K562 (cell line): ENCODE measurements around the gene GDF7. TPM values are rescaled to one million over a fixed set of nuclear protein-coding genes. Genes with fewer than 3 reads are reported as not detected.

Source experiments
- ATAC-seq: fragments of 200-7000 bp; cut with Tn5 transposase; 3 replicates; pipeline ENCODE4 v1.9.1; 2020; ENCODE audit warnings: moderate library complexity
- BruUV-seq: library from RNA; stranded (reverse); fragments of 400-500 nt; replicated peaks from 2 replicates; lab custom pipeline; 2021; lab: Mats Ljungman, UMichigan
- CTCF ChIA-PET: fragments of 300-600 bp; formaldehyde crosslinking; extraction: SDS; loops from one replicate; lab custom pipeline; 2021; ENCODE audit warnings: low intra/inter-chr PET ratio; lab: Yijun Ruan, JAX
- POLR2A ChIA-PET: fragments of 300-600, 350-650 bp; sonication (Branson Sonifier 250); formaldehyde crosslinking; extraction: SDS; loops from one replicate; lab custom pipeline; 2021; ENCODE audit warnings: antibody characterized with exemption, inconsistent platforms; lab: Yijun Ruan, JAX
- DNase-seq, 4 experiments: peaks; one replicate each; pipeline versions ENCODE4 v3.0.0 to v3.0.0-alpha.2; 2011 to 2018; ENCODE audit warnings: low spot score in 3 of 4, mixed read lengths in 3 of 4; ENCODE audit errors: extremely low read depth in 1 of 4
- FAIRE-seq: peaks from 2 replicates; lab custom pipeline; 2011; peaks lifted over from hg19 to GRCh38; lab: Jason Lieb, UNC
- H2AFZ ChIP-seq: 2 replicates; pipeline ENCODE4 v1.6.0; 2011; ENCODE audit warnings: low read depth, low read length, control low read depth, inconsistent platforms
- H3K27ac ChIP-seq: fragments of 200-600 bp; 3 replicates; pipeline ENCODE4 v1.8.0; 2011; ENCODE audit warnings: low read depth, mild to moderate bottlenecking, control low read depth, inconsistent platforms, low read length, moderate library complexity, mixed read lengths; ENCODE audit errors: extremely low read depth
- H3K27me3 ChIP-seq, 2 experiments: fragments of 300-600 bp in 1 of 2; 2 replicates in 1 of 2; 3 replicates in 1 of 2; pipeline versions ENCODE4 v1.6.0 to v1.8.0; 2011; ENCODE audit warnings: inconsistent platforms in 2 of 2, low read length in 2 of 2, mild to moderate bottlenecking in 1 of 2, mixed read lengths in 1 of 2, moderate library complexity in 1 of 2; ENCODE audit not compliant: control insufficient read depth in 2 of 2, insufficient read depth in 2 of 2
- H3K36me3 ChIP-seq: fragments of 300-600 bp; 3 replicates; pipeline ENCODE4 v1.8.0; 2011; ENCODE audit warnings: mild to moderate bottlenecking, low read length, inconsistent platforms; ENCODE audit not compliant: control insufficient read depth, insufficient read depth
- H3K4me1 ChIP-seq, 2 experiments: fragments of 200-600 bp in 1 of 2; replicated peaks in 1 of 2; 2 replicates in 1 of 2; 3 replicates in 1 of 2; pipeline versions ENCODE4 v1.5.1 to v1.8.0; 2011; ENCODE audit warnings: inconsistent platforms in 2 of 2, low read length in 2 of 2, mild to moderate bottlenecking in 1 of 2, mixed read lengths in 1 of 2, moderate library complexity in 1 of 2; ENCODE audit not compliant: control insufficient read depth in 2 of 2, insufficient read depth in 2 of 2
- H3K4me2 ChIP-seq: 2 replicates; pipeline ENCODE4 v1.6.1; 2011; ENCODE audit warnings: low read length, control low read depth, inconsistent platforms, mixed read lengths; ENCODE audit not compliant: insufficient read depth
- H3K4me3 ChIP-seq: fragments of 200-600 bp; sonication (generic), shearing (Covaris generic); 2 replicates; pipeline ENCODE4 v1.5.1; 2016; ENCODE audit warnings: control low read depth, inconsistent platforms
- H3K79me2 ChIP-seq: fragments of 200-600 bp; 3 replicates; pipeline ENCODE4 v1.8.0; 2011; ENCODE audit warnings: low read length, inconsistent platforms; ENCODE audit not compliant: control insufficient read depth, insufficient read depth
- H3K9ac ChIP-seq, 2 experiments: 2 replicates each; pipeline versions ENCODE4 v1.6.0 to v1.6.1; 2011; ENCODE audit warnings: low read depth in 2 of 2, low read length in 2 of 2, control low read depth in 1 of 2, inconsistent platforms in 1 of 2, mild to moderate bottlenecking in 1 of 2, mixed read lengths in 1 of 2; ENCODE audit not compliant: insufficient read depth in 1 of 2
- H3K9me1 ChIP-seq: one replicate; pipeline ENCODE4 v1.6.0; 2011; ENCODE audit warnings: inconsistent platforms, mild to moderate bottlenecking, low read length, moderate library complexity; ENCODE audit not compliant: control insufficient read depth, insufficient read depth
- H3K9me3 ChIP-seq: replicated peaks from 2 replicates; pipeline ENCODE4 v1.5.1; 2011; ENCODE audit warnings: low read depth, low read length, inconsistent platforms; ENCODE audit not compliant: control insufficient read depth, insufficient read depth
- H4K20me1 ChIP-seq: replicated peaks from 2 replicates; pipeline ENCODE4 v1.6.1; 2011; ENCODE audit warnings: low read length, inconsistent platforms, mixed read lengths; ENCODE audit not compliant: control insufficient read depth, insufficient read depth
- CCNT2 ChIP-seq: IDR thresholded peaks from 2 replicates; pipeline ENCODE4 v1.6.1; 2011; ENCODE audit warnings: borderline replicate concordance, low read depth, mild to moderate bottlenecking, moderate library complexity, mixed read lengths, low read length; ENCODE audit not compliant: insufficient read length; ENCODE audit errors: extremely low read depth
- E2F4 ChIP-seq: sonication (generic); formaldehyde crosslinking; IDR thresholded peaks from 2 replicates; pipeline ENCODE4 v1.8.0; 2022; ENCODE audit warnings: mild to moderate bottlenecking, low read depth, missing genetic modification reagents
- GMEB1 ChIP-seq: fragments of 250-450 bp; sonication (Bioruptor Pico); IDR thresholded peaks from 2 replicates; pipeline ENCODE4 v1.4.0; 2020; ENCODE audit warnings: mild to moderate bottlenecking
- ILK ChIP-seq: fragments of 450-650 bp; IDR thresholded peaks from 2 replicates; pipeline ENCODE4 v1.6.1; 2016; ENCODE audit warnings: missing genetic modification characterization, low read depth, mild to moderate bottlenecking, missing compliant biosample characterization, moderate library complexity, borderline replicate concordance
- JUNB ChIP-seq: fragments of 450-650 bp; formaldehyde crosslinking; conservative IDR thresholded peaks from 2 replicates; pipeline ENCODE4 v1.4.0; 2020; ENCODE audit warnings: mild to moderate bottlenecking
- KDM1A ChIP-seq, 2 experiments: fragments of 450-650 bp; IDR thresholded peaks; 2 replicates each; pipeline ENCODE4 v1.6.1; 2016; ENCODE audit warnings: mild to moderate bottlenecking in 2 of 2
- THRB ChIP-seq: fragments of 450-650 bp; formaldehyde crosslinking; conservative IDR thresholded peaks from 2 replicates; pipeline ENCODE4 v1.4.0; 2022; ENCODE audit warnings: mild to moderate bottlenecking, missing genetic modification characterization
- WGBS: fragments of 100-300 bp; shearing (Covaris generic); methylation state at CpG from one replicate; pipeline ENCODE4 v1.1.6; 2016; ENCODE audit warnings: low coverage, mixed read lengths; ENCODE audit not compliant: insufficient coverage; ENCODE audit errors: missing lambda C conversion rate; 5-methylcytosine and 5-hydroxymethylcytosine counted together
- in situ Hi-C: fragments of 300-500 bp; cut with MboI; formaldehyde crosslinking; loops from 4 replicates; pipeline ENCODE4 v1.15.0; 2018; ENCODE audit warnings: inconsistent platforms, mixed read lengths
- intact Hi-C: fragments of 100-400 bp; cut with micrococcal nuclease; formaldehyde crosslinking; loops from 2 replicates; pipeline ENCODE4 v1.14.2; 2022
- polyA plus RNA-seq, 8 experiments: library from polyadenylated mRNA; depleted of rRNA in 4 of 8; stranded (reverse) in 5 of 8; unstranded in 3 of 8; fragments of >200 nt; fragmentation: Nextera tagmentation in 2 of 8; fragmentation: Illumina TruSeq in 1 of 8; extraction: Ambion mirVana in 2 of 8; extraction: Trizol in 1 of 8; gene quantifications; 2 replicates each; pipeline versions ENCODE4 v1.2.1 to v1.2.3, GENCODE V29; 2011 to 2014; ENCODE audit warnings: inconsistent platforms in 1 of 8, missing spikeins in 1 of 8
- total RNA-seq, 7 experiments: library from RNA; depleted of rRNA in 6 of 7; stranded (reverse); fragments of >200 nt in 6 of 7; fragmentation: Illumina TruSeq in 2 of 7; extraction: Trizol in 2 of 7; gene quantifications; 2 replicates each; pipeline versions ENCODE4 v1.2.1 to v1.2.3, GENCODE V29; 2011 to 2021; ENCODE audit warnings: low replicate concordance in 1 of 7

Gene GDF7
- total and polyA plus RNA-seq, 9 of the 15 experiments (the other 6 are each of a cell fraction or from before 2014, with no cell fraction given): 0.01 TPM; not detected in 7

GRCh38 chr2:20646446-20646845 is 20.5 kb upstream of the GDF7 start:
- no peaks in the 10 kb centered on the region for H3K36me3 ChIP-seq
- H3K9ac ChIP-seq: no peak overlapping the region; a peak in 1 of 4 replicates
- POLR2A ChIA-PET: interaction anchor here (0.8 to 1.6 kb wide), 2 partner anchors 9 to 15 kb away, joined by 4 to 6 read pairs; no protein-coding TSS in a partner anchor
- intact Hi-C loops: no loop called here
- no peaks in the 10 kb centered on the region; the same call in 1 of the 2 replicates for H4K20me1 ChIP-seq
- no peak overlapping the region for H2AFZ ChIP-seq
- FAIRE-seq (no peak), DNase-seq (no peak)
- H3K4me2 ChIP-seq: no peak overlapping the region
- H3K4me3 ChIP-seq: no peak overlapping the region
- peaks cover 0 to 15% of the 10 kb centered on the region in 2 experiments; a peak in 2 of 5 replicates for H3K27me3 ChIP-seq
- no TSS peak for BruUV-seq
- TF ChIP-seq JUNB (CRISPR knock-in tag): no peak
- TF ChIP-seq ILK (tag): no peak
- no peak for TF ChIP-seq GMEB1 (CRISPR knock-in tag)
- TF ChIP-seq E2F4: no peak
- TF ChIP-seq THRB (CRISPR knock-in tag): no peak
- no peak for TF ChIP-seq KDM1A (IDR thresholded peaks at IDR 0.05)
- no peak for TF ChIP-seq CCNT2
- TF ChIP-seq, all 486 proteins: peak for 0
- Histone ChIP-seq H3K4me1 (peaks cover 8 to 31% of the 10 kb centered on the region in 2 experiments; a peak in 4 of 5 replicates), H3K79me2 (no peaks in the 10 kb centered on the region; the same call in 2 of the 3 replicates), H3K9me1 (no peaks in the 10 kb centered on the region), H3K27ac (no peak overlapping the region), H3K9me3 (no peaks in the 10 kb centered on the region)
- WGBS: 66% methylated on average over 15 of the region's 20 CpGs
- in situ Hi-C loops: no loop called here
- CTCF ChIA-PET: no interaction called here
- no peak for ATAC-seq
